Stomach (tissue), 4 donors: Measurements from ENCODE around the gene EPB41L2.

Source experiments
- EP300 ChIP-seq: sonication (generic); formaldehyde crosslinking; IDR thresholded peaks from one replicate; pipeline ENCODE4 v1.6.1; 2017; ENCODE audit warnings: antibody characterized with exemption
- POLR2A ChIP-seq, 4 donors: fragments of 450-650 bp; IDR thresholded peaks; one replicate each; pipeline ENCODE4 v1.6.1; 2016; ENCODE audit warnings: antibody characterized with exemption in 4 of 4, control low read depth in 2 of 4, mild to moderate bottlenecking in 1 of 4, moderate library complexity in 1 of 4
- POLR2AphosphoS5 ChIP-seq, 3 donors: sonication (generic); formaldehyde crosslinking; IDR thresholded peaks; one replicate each; pipeline ENCODE4 v1.6.1; 2016; ENCODE audit warnings: antibody characterized with exemption in 3 of 3
- TF ChIP-seq, protein P1 (sequence below), 7 experiments: fragments of 450-650 bp in 4 of 7; fragments of 200-600 bp in 3 of 7; sonication (generic) in 3 of 7; IDR thresholded peaks; one replicate each; pipeline ENCODE4 v1.5.1; 2016 to 2019; ENCODE audit warnings: antibody characterized with exemption in 7 of 7, control low read depth in 2 of 7, mild to moderate bottlenecking in 1 of 7

DNA sequence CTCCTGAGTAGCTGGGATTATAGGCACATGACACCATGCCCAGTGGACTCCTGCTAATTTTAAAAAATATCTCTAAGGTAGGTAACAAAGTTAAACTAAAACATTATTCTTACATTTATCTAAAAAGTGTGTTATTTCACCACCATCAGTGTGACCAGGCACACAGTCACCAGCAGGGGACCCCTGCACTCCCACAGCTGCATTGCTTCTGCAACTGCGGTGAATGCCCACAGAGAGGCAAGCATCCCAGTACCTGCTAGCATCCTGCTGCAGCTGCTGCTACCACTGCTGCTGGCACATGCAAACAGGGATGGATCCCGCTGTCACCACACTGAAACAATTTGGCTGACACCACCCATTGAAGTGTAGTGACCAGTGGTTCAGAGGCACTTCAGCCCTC lies 21.9 kb upstream of the EPB41L2 start:
- TF ChIP-seq, protein P1, sequence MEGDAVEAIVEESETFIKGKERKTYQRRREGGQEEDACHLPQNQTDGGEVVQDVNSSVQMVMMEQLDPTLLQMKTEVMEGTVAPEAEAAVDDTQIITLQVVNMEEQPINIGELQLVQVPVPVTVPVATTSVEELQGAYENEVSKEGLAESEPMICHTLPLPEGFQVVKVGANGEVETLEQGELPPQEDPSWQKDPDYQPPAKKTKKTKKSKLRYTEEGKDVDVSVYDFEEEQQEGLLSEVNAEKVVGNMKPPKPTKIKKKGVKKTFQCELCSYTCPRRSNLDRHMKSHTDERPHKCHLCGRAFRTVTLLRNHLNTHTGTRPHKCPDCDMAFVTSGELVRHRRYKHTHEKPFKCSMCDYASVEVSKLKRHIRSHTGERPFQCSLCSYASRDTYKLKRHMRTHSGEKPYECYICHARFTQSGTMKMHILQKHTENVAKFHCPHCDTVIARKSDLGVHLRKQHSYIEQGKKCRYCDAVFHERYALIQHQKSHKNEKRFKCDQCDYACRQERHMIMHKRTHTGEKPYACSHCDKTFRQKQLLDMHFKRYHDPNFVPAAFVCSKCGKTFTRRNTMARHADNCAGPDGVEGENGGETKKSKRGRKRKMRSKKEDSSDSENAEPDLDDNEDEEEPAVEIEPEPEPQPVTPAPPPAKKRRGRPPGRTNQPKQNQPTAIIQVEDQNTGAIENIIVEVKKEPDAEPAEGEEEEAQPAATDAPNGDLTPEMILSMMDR (IDR thresholded peaks at IDR 0.05) = no peak
- no peak for TF ChIP-seq EP300
- no peak for TF ChIP-seq POLR2A (IDR thresholded peaks at IDR 0.05)
- no peak for TF ChIP-seq POLR2AphosphoS5 (IDR thresholded peaks at IDR 0.05)
